Activated gamma-delta T cell treated with Interleukin-2 at 50 U/mL for 16 hours (primary cell): Measurements from ENCODE around the gene MMP19.

ENCODE experiments used
- DNase-seq: peaks from one replicate; pipeline ENCODE4 v3.0.0-alpha.2; 2020

MMP19 gene

GRCh38 chr12:55812088-55812487, 30.6 kb downstream of the MMP19 start:
- no peak for DNase-seq

- no peak for DNase-seq
These were observed 33.5 kb downstream of the MMP19 start for GRCh38 chr12:55809274-55809673.

GRCh38 chr12:55806982-55807381, 35.8 kb downstream of the MMP19 start:
- no peak for DNase-seq

- DNase-seq: no peak
These were observed 45.2 kb downstream of the MMP19 start for GRCh38 chr12:55797550-55797949.

GRCh38 chr12:55797068-55797467, 45.7 kb downstream of the MMP19 start:
- DNase-seq: no peak

GRCh38 chr12:55795950-55796349, 46.8 kb downstream of the MMP19 start:
- no peak for DNase-seq

- DNase-seq: no peak
These were observed 52.8 kb downstream of the MMP19 start for GRCh38 chr12:55789893-55790292.

- DNase-seq: no peak
These were observed 53.6 kb downstream of the MMP19 start for GRCh38 chr12:55789171-55789570.

- no peak for DNase-seq
These were observed 54.2 kb downstream of the MMP19 start for GRCh38 chr12:55788546-55788945.
